ENCODE results near the gene CTSK. TPM values are rescaled to one million over a fixed set of nuclear protein-coding genes. Genes with fewer than 3 reads are reported as not detected.
A peak's percentile ranks its signal among the peaks of the same experiment; 100 is the strongest.

Gene CTSK
- polyA plus RNA-seq, 1 experiment: 70.7 TPM

DNA sequence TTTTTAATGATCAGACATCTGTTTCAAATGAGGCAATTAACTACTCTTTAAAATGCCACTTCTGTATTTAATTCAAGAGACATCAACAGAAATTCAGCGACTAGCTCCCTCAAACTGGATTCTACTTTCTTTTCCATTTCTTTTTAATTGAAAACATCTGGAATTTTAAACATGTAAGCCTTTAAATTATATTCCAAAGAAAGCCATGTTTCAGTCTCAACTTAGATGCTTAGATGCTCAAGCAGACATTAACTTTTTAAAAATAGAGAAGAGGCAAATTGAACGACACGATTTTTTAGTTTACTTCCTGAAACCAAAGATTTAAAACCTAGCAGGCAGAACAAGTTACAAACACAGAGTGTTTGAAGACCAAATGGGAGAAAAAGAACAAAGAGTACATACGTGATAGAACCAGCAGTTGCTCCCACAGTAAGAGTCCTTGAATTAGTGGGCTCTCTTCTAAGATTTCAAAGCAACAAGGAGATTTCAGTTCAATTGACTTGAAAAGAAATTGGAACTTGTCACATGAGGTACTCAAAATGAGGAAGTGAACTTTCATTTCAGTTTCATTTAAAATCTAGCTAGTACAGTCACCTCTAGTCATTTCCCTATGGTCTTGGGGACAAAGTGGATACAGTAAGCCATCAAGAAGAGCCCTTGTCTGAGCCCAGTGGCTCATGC, 42.6 kb downstream of the CTSK start, which contains the start of gene CTSS:
Gene CTSS (minus strand): TSS at position 483 of the 681 bp plus-strand sequence. CDS start 1,015 bp downstream, outside the sequence.
- DNase-seq (ENCODE audit: low read depth): peak; percentile 8
- TF ChIP-seq, protein P1, sequence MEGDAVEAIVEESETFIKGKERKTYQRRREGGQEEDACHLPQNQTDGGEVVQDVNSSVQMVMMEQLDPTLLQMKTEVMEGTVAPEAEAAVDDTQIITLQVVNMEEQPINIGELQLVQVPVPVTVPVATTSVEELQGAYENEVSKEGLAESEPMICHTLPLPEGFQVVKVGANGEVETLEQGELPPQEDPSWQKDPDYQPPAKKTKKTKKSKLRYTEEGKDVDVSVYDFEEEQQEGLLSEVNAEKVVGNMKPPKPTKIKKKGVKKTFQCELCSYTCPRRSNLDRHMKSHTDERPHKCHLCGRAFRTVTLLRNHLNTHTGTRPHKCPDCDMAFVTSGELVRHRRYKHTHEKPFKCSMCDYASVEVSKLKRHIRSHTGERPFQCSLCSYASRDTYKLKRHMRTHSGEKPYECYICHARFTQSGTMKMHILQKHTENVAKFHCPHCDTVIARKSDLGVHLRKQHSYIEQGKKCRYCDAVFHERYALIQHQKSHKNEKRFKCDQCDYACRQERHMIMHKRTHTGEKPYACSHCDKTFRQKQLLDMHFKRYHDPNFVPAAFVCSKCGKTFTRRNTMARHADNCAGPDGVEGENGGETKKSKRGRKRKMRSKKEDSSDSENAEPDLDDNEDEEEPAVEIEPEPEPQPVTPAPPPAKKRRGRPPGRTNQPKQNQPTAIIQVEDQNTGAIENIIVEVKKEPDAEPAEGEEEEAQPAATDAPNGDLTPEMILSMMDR (IDR thresholded peaks at IDR 0.05; ENCODE audit: insufficient read depth, low read depth, low read length): no peak
- Histone ChIP-seq H3K36me3 (ENCODE audit: control insufficient read depth, insufficient read depth, low read length) (no peaks in the 10 kb centered on the region), H3K4me3 (ENCODE audit: low read depth, low read length) (peak within 1 kb of the TSS; percentile 4; the same call in 1 of the 2 replicates), H3K27me3 (ENCODE audit: control insufficient read depth, insufficient read depth, low read length) (no peaks in the 10 kb centered on the region)
- ChIA-PET POLR2A (interaction anchor here (0.6 to 0.7 kb wide), 2 partner anchors 186 to 250 kb away, joined by 6 to 14 read pairs; partner anchors contain the start of genes FALEC and MCL1), CTCF (interaction anchor here (0.6 to 1.0 kb wide), 2 partner anchors 13 to 69 kb away, joined by 3 read pairs; no protein-coding TSS in a partner anchor)

DNA sequence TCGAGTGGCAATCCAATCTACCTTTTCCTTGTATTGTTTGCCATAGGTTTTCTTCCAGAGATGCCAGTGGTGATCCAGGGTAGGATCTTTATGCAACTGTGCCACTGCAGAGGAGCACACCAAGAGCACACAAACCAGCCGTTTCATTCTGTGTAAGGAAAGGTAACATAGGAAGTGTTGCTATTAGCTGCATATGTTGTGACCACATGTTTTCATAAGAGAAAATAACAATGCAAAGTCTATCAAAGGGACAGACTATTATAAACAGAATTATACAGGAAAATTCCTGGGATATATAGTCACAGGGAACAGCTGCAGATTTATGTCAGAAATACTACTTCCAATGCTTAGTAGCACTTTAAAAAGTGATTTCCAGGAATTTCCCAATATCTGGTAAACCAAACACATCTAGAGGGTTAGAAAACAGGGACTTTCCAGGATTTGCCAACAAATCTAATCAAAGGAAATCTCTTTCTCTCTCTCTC, 43.4 kb downstream of the CTSK start:
- no peak overlapping the region for H3K4me3 ChIP-seq (ENCODE audit: low read depth, low read length)
- DNase-seq (ENCODE audit: low read depth): peak; percentile 59

DNA sequence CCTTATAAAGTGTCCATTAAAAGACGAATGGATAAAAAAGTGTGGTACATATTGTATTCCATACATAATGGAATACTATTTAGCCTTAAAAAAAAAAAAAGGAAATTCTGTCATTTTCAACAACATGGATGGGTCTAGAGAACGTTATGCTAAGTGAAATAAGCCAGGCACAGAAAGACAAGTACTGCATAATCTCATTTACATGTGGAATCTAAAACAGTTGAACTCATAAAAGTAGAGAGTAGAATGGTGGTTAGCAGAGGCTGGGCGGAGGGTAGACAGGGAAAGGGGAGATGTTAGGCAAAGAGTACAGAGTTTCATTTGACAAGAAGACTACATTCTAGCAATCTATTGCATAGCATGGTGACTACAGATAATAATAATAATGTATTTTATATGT, 45.0 kb downstream of the CTSK start:
- POLR2A ChIA-PET: no interaction called here
- TF ChIP-seq, protein P1 (IDR thresholded peaks at IDR 0.05; ENCODE audit: insufficient read depth, low read depth, low read length): no peak
- H3K36me3 ChIP-seq (ENCODE audit: control insufficient read depth, insufficient read depth, low read length): no peaks in the 10 kb centered on the region
- DNase-seq (ENCODE audit: low read depth): no peak
- no peak overlapping the region for H3K4me3 ChIP-seq (ENCODE audit: low read depth, low read length)
- H3K27me3 ChIP-seq (ENCODE audit: control insufficient read depth, insufficient read depth, low read length): no peaks in the 10 kb centered on the region; the same call in 1 of the 2 replicates
- CTCF ChIA-PET: interaction anchor here (1.3 kb wide), 1 partner anchor 17 kb away, joined by 3 read pairs; no protein-coding TSS in a partner anchor

More for the DNA sequence above, 43.4 kb downstream of the CTSK start:
- Histone ChIP-seq H3K27me3 (ENCODE audit: control insufficient read depth, insufficient read depth, low read length) (no peaks in the 10 kb centered on the region), H3K36me3 (ENCODE audit: control insufficient read depth, insufficient read depth, low read length) (no peaks in the 10 kb centered on the region)
- TF ChIP-seq, protein P1 (IDR thresholded peaks at IDR 0.05; ENCODE audit: insufficient read depth, low read depth, low read length): no peak
- POLR2A ChIA-PET: interaction anchor here (0.6 kb wide), 1 partner anchor 17 kb away, joined by 10 read pairs; no protein-coding TSS in a partner anchor
- CTCF ChIA-PET: interaction anchor here (0.7 to 1.3 kb wide), 2 partner anchors 19 to 206 kb away, joined by 3 read pairs; no protein-coding TSS in a partner anchor

DNA sequence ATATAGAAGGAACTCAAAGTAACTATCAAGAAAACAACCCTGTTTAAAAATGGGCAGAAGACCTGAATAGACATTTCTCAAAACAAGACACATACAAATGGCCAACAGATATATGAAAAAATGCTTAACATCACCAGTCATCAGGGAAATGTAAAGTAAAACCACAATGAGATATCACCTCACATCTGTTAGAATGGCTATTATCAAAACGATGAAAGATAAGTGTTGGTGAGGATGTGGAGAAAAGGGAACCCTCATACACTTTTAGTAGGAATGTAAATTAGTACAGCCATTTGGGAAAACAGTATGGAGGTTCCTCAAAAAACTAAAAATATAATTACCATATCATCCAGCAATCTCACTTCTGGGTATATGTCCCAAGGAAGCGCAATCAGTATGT, 45.5 kb downstream of the CTSK start:
- TF ChIP-seq, protein P1 (IDR thresholded peaks at IDR 0.05; ENCODE audit: insufficient read depth, low read depth, low read length): no peak
- H3K27me3 ChIP-seq (ENCODE audit: control insufficient read depth, insufficient read depth, low read length): no peaks in the 10 kb centered on the region; the same call in 1 of the 2 replicates
- H3K4me3 ChIP-seq (ENCODE audit: low read depth, low read length): no peak overlapping the region
- ChIA-PET CTCF (no interaction called here), POLR2A (no interaction called here)
- DNase-seq (ENCODE audit: low read depth): no peak
- no peaks in the 10 kb centered on the region for H3K36me3 ChIP-seq (ENCODE audit: control insufficient read depth, insufficient read depth, low read length)

DNA sequence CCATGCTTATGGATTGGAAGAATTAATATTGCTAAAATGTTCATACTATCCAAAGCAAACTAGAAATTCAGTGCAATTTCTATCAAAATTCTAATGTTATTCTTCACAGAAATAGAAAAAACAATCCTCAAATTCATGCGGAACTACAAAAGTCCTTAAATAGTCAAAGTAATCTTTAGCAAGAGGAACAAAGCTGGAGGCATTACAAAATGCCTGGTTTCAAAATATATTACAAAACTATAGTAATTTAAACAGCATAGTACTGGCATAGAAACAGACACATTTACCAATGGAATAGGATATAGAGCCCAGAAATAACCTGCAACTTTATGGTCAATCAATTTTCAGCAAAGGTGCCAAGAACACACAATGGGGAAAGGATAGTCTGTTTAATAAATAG, 46.3 kb downstream of the CTSK start:
- Histone ChIP-seq H3K4me3 (ENCODE audit: low read depth, low read length) (no peak overlapping the region), H3K27me3 (ENCODE audit: control insufficient read depth, insufficient read depth, low read length) (no peaks in the 10 kb centered on the region; the same call in 1 of the 2 replicates), H3K36me3 (ENCODE audit: control insufficient read depth, insufficient read depth, low read length) (no peaks in the 10 kb centered on the region)
- TF ChIP-seq, protein P1 (IDR thresholded peaks at IDR 0.05; ENCODE audit: insufficient read depth, low read depth, low read length): no peak
- DNase-seq (ENCODE audit: low read depth): no peak
- ChIA-PET POLR2A (no interaction called here), CTCF (no interaction called here)
